HepG2 (cell line): Measurements from ENCODE around the gene PAK2. TPM values are rescaled to one million over a fixed set of nuclear protein-coding genes. Genes with fewer than 3 reads are reported as not detected.
A peak's percentile ranks its signal among the peaks of the same experiment; 100 is the strongest.

Source experiments
- ATAC-seq: fragments of 200-7000 bp; cut with Tn5 transposase; 3 replicates; pipeline ENCODE4 v1.9.1; 2020; ENCODE audit warnings: mild to moderate bottlenecking, moderate library complexity
- BruUV-seq: library from RNA; stranded (reverse); fragments of 400-500 nt; replicated peaks from 2 replicates; lab custom pipeline; 2021; lab: Mats Ljungman, UMichigan
- CTCF ChIA-PET: fragments of 300-600 bp; formaldehyde crosslinking; extraction: SDS; loops from one replicate; lab custom pipeline; 2021; ENCODE audit warnings: low total read pairs, inconsistent platforms, low intra/inter-chr PET ratio; lab: Yijun Ruan, JAX
- POLR2A ChIA-PET: fragments of 350-600 bp; sonication (Branson Sonifier 250); formaldehyde crosslinking; loops from one replicate; lab custom pipeline; 2020; ENCODE audit warnings: antibody characterized with exemption, inconsistent platforms; lab: Yijun Ruan, JAX
- DNase-seq: peaks from one replicate; pipeline ENCODE4 v3.0.0-alpha.2; 2015; ENCODE audit warnings: low spot score
- FAIRE-seq: peaks from 3 replicates; lab custom pipeline; 2011; peaks lifted over from hg19 to GRCh38; lab: Jason Lieb, UNC
- H2AFZ ChIP-seq: one replicate; pipeline ENCODE4 v1.6.1; 2011; ENCODE audit warnings: low read length, inconsistent platforms
- H3K27ac ChIP-seq: fragments of 300-600 bp; 3 replicates; pipeline ENCODE4 v1.8.0; 2011; ENCODE audit warnings: mixed run types, mild to moderate bottlenecking, mixed read lengths, low read length, inconsistent platforms; ENCODE audit not compliant: insufficient read depth; ENCODE audit errors: extremely low read length
- H3K27me3 ChIP-seq, 2 experiments: fragments of 200-600 bp in 1 of 2; 2 replicates in 1 of 2; 3 replicates in 1 of 2; pipeline versions ENCODE4 v1.6.0 to v1.8.0; 2011; ENCODE audit warnings: low read length in 2 of 2, mild to moderate bottlenecking in 2 of 2, moderate library complexity in 2 of 2, inconsistent platforms in 1 of 2; ENCODE audit not compliant: insufficient read depth in 2 of 2, control insufficient read depth in 1 of 2
- H3K36me3 ChIP-seq, 2 experiments: fragments of 200-600 bp in 1 of 2; replicated peaks in 1 of 2; 2 replicates in 1 of 2; 3 replicates in 1 of 2; pipeline versions ENCODE4 v1.5.1 to v1.8.0; 2011; ENCODE audit warnings: low read length in 2 of 2, inconsistent platforms in 1 of 2; ENCODE audit not compliant: insufficient read depth in 2 of 2, control insufficient read depth in 1 of 2
- H3K4me1 ChIP-seq: 2 replicates; pipeline ENCODE4 v1.5.1; 2012; ENCODE audit warnings: low read length, inconsistent platforms; ENCODE audit not compliant: insufficient read depth
- H3K4me2 ChIP-seq: 2 replicates; pipeline ENCODE4 v1.6.0; 2011; ENCODE audit warnings: low read depth, low read length, inconsistent platforms
- H3K4me3 ChIP-seq, 3 experiments: fragments of 200-600 bp in 1 of 3; sonication (generic), shearing (Covaris generic) in 1 of 3; replicated peaks in 1 of 3; 2 replicates each; pipeline ENCODE4 v1.5.1; 2011 to 2016; ENCODE audit warnings: low read length in 3 of 3, inconsistent platforms in 2 of 3, low read depth in 2 of 3, mild to moderate bottlenecking in 2 of 3, control low read depth in 1 of 3, mixed read lengths in 1 of 3; ENCODE audit not compliant: insufficient read depth in 1 of 3
- H3K79me2 ChIP-seq: one replicate; pipeline ENCODE4 v1.6.1; 2011; ENCODE audit warnings: low read length, inconsistent platforms; ENCODE audit not compliant: insufficient read depth
- H3K9ac ChIP-seq: 2 replicates; pipeline ENCODE4 v1.6.0; 2011; ENCODE audit warnings: mild to moderate bottlenecking, low read depth, low read length, inconsistent platforms; ENCODE audit not compliant: insufficient read depth
- H3K9me3 ChIP-seq: 2 replicates; pipeline ENCODE4 v1.5.1; 2012; ENCODE audit warnings: mild to moderate bottlenecking, low read length
- H4K20me1 ChIP-seq: 2 replicates; pipeline ENCODE4 v1.6.0; 2011; ENCODE audit warnings: inconsistent platforms, mild to moderate bottlenecking, low read length, moderate library complexity; ENCODE audit not compliant: insufficient read depth
- CENPBD1 ChIP-seq: sonication (generic); formaldehyde crosslinking; IDR thresholded peaks from 2 replicates; pipeline ENCODE4 v1.8.0; 2022; ENCODE audit warnings: missing genetic modification reagents, low read depth, mild to moderate bottlenecking, borderline replicate concordance
- CENPT ChIP-seq: sonication (generic); formaldehyde crosslinking; IDR thresholded peaks from 2 replicates; pipeline ENCODE4 v1.8.0; 2022; ENCODE audit warnings: low read depth, mild to moderate bottlenecking, moderate library complexity, missing genetic modification reagents
- DRAP1 ChIP-seq: IDR thresholded peaks from 2 replicates; pipeline ENCODE4 v1.6.1; 2016; ENCODE audit warnings: missing genetic modification reagents, missing compliant biosample characterization
- GLMP ChIP-seq: sonication (generic); formaldehyde crosslinking; IDR thresholded peaks from 2 replicates; pipeline ENCODE4 v1.9.0; 2021; ENCODE audit warnings: missing genetic modification reagents, mild to moderate bottlenecking, borderline replicate concordance
- GTF2F1 ChIP-seq: fragments of 150-350 bp; IDR thresholded peaks from 2 replicates; pipeline ENCODE4 v1.6.1; 2014; ENCODE audit warnings: low read length
- KLF12 ChIP-seq: sonication (generic); formaldehyde crosslinking; IDR thresholded peaks from 2 replicates; pipeline ENCODE4 v1.4.0; 2020; ENCODE audit warnings: missing genetic modification reagents, borderline replicate concordance
- KLF16 ChIP-seq, 2 experiments: sonication (generic) in 1 of 2; formaldehyde crosslinking in 1 of 2; IDR thresholded peaks; 2 replicates each; pipeline versions ENCODE4 v1.6.1 to v1.8.0; 2016 to 2023; ENCODE audit warnings: missing genetic modification reagents in 2 of 2, missing compliant biosample characterization in 1 of 2
- NFKBIZ ChIP-seq: IDR thresholded peaks from 2 replicates; pipeline ENCODE4 v1.6.1; 2018; ENCODE audit warnings: missing genetic modification reagents, missing compliant biosample characterization
- PREB ChIP-seq: sonication (generic); formaldehyde crosslinking; IDR thresholded peaks from 2 replicates; pipeline ENCODE4 v1.4.0; 2020; ENCODE audit warnings: missing genetic modification reagents
- ZBTB7B ChIP-seq: sonication (generic); formaldehyde crosslinking; IDR thresholded peaks from 2 replicates; pipeline ENCODE4 v1.4.0; 2020; ENCODE audit warnings: missing genetic modification reagents
- ZFP36L1 ChIP-seq: sonication (generic); formaldehyde crosslinking; IDR thresholded peaks from 2 replicates; pipeline ENCODE4 v1.8.0; 2022; ENCODE audit warnings: mild to moderate bottlenecking, missing genetic modification reagents, moderate library complexity
- ZMYM2 ChIP-seq: sonication (generic); formaldehyde crosslinking; IDR thresholded peaks from 2 replicates; pipeline ENCODE4 v1.8.0; 2022; ENCODE audit warnings: mild to moderate bottlenecking, missing genetic modification reagents
- ZNF225 ChIP-seq: sonication (generic); formaldehyde crosslinking; IDR thresholded peaks from 2 replicates; pipeline ENCODE4 v1.4.0; 2020; ENCODE audit warnings: mild to moderate bottlenecking, missing genetic modification reagents
- ZNF687 ChIP-seq: sonication (generic); formaldehyde crosslinking; IDR thresholded peaks from 2 replicates; pipeline ENCODE4 v1.5.1; 2020; ENCODE audit warnings: mild to moderate bottlenecking, missing genetic modification reagents, moderate library complexity
- ZSCAN31 ChIP-seq: sonication (generic); formaldehyde crosslinking; IDR thresholded peaks from 2 replicates; pipeline ENCODE4 v1.5.0; 2020; ENCODE audit warnings: low read depth, mild to moderate bottlenecking, missing genetic modification reagents
- WGBS: methylation state at CpG from one replicate; pipeline ENCODE4 v1.1.6; 2017; ENCODE audit warnings: low lambda C conversion rate; 5-methylcytosine and 5-hydroxymethylcytosine counted together
- in situ Hi-C: cut with HindIII; loops from 2 replicates; pipeline ENCODE4 v1.10.0; 2017; ENCODE audit warnings: low pct_unique_long_range_greater_than_20kb; ENCODE audit not compliant: extremely low pct_ligation_motif_present
- intact Hi-C: fragments of 100-400 bp; cut with micrococcal nuclease; formaldehyde crosslinking; loops from one replicate; pipeline ENCODE4 v1.10.0; 2022; ENCODE audit not compliant: unreplicated experiment
- polyA plus RNA-seq, 8 experiments: library from polyadenylated mRNA; depleted of rRNA in 3 of 8; stranded (reverse) in 7 of 8; unstranded in 1 of 8; fragments of >200 nt; fragmentation: Illumina TruSeq in 4 of 8; extraction: Trizol in 4 of 8; gene quantifications; 2 replicates each; pipeline versions ENCODE4 v1.2.1 to v1.2.3, GENCODE V29; 2011 to 2016; ENCODE audit warnings: low read depth in 4 of 8, missing spikeins in 1 of 8, mixed read lengths in 1 of 8; ENCODE audit not compliant: insufficient read depth in 1 of 8
- total RNA-seq, 5 experiments: library from RNA; depleted of rRNA; stranded (reverse); fragments of >200 nt; fragmentation: Illumina TruSeq; extraction: Trizol; gene quantifications; 2 replicates each; pipeline ENCODE4 v1.2.3, GENCODE V29; 2016; ENCODE audit warnings: low read depth in 1 of 5

Gene PAK2
- total and polyA plus RNA-seq, 2 of the 13 experiments (the other 11 are each of a cell fraction or from before 2014, with no cell fraction given): 23.0 to 24.7 TPM

- FAIRE-seq (no peak), ATAC-seq (peak; percentile 83), DNase-seq (peak; percentile 14)
- WGBS: 7% methylated on average over 10 of the region's 64 CpGs
- ChIA-PET CTCF (no interaction called here), POLR2A (interaction anchor here (1.0 to 3.1 kb wide), 3 partner anchors 24 to 27 kb away, joined by 3 to 25 read pairs (median 4); partner anchors contain the start of gene PAK2)
- Histone ChIP-seq H3K9me3 (no peaks in the 10 kb centered on the region), H3K36me3 (no peaks in the 10 kb centered on the region), H3K9ac (peak overlapping the region; percentile 87), H3K4me2 (peak overlapping the region; percentile 99), H4K20me1 (no peaks in the 10 kb centered on the region), H3K79me2 (no peaks in the 10 kb centered on the region), H3K4me1 (peaks cover 35% of the 10 kb centered on the region), H2AFZ (no peak overlapping the region), H3K27ac (peak overlapping the region; percentile 79), H3K27me3 (peaks cover 0 to 4% of the 10 kb centered on the region in 2 experiments; a peak in 1 of 5 replicates), H3K4me3 (peak overlapping the region; percentile 90 to 97 (median 91))
- BruUV-seq: TSS peak; percentile 83
- in situ Hi-C loops (no loop called here), intact Hi-C loops (loop anchor here (2.0 to 5.0 kb wide), 2 partner anchors 28 to 40 kb away; no protein-coding TSS in a partner anchor)
- TF ChIP-seq KLF16 (CRISPR knock-in tag; IDR thresholded peaks at IDR 0.05) (no peak), ZFP36L1 (no peak), PREB (CRISPR knock-in tag) (no peak), ZNF687 (peak; percentile 8; the same call in 1 of the 2 replicates), ZNF225 (CRISPR knock-in tag) (no peak), GLMP (CRISPR knock-in tag) (no peak), CENPBD1 (CRISPR knock-in tag) (no peak), NFKBIZ (CRISPR knock-in tag) (no peak), CENPT (CRISPR knock-in tag) (no peak), GTF2F1 (no peak), ZSCAN31 (CRISPR knock-in tag) (peak; percentile 22; the same call in 1 of the 2 replicates), ZMYM2 (no peak), KLF12 (CRISPR knock-in tag) (peak; percentile 30; the same call in 1 of the 2 replicates), DRAP1 (no peak), ZBTB7B (0 out of 2 replicates have a peak, but pooled peaks have one; percentile 11)
Observed at GRCh38 chr3:196712514-196713413, 26.9 kb upstream of the PAK2 start.
